Fibroblast of lung (primary cell): ENCODE measurements around the gene BCL2L14. TPM values are rescaled to one million over a fixed set of nuclear protein-coding genes. Genes with fewer than 3 reads are reported as not detected.

Source experiments
- DNase-seq, 2 donors: peaks; one replicate each; pipeline versions ENCODE4 v3.0.0 to v3.0.0-alpha.2; 2010; ENCODE audit warnings: low read depth in 2 of 2
- H2AFZ ChIP-seq: 2 replicates; pipeline ENCODE4 v1.5.1; 2012; ENCODE audit warnings: low read length, control low read depth, inconsistent platforms
- H3K27ac ChIP-seq: 2 replicates; pipeline ENCODE4 v1.5.1; 2011; ENCODE audit warnings: low read length, control low read depth; ENCODE audit not compliant: insufficient read depth
- H3K27me3 ChIP-seq: 2 replicates; pipeline ENCODE4 v1.5.1; 2011; ENCODE audit warnings: mild to moderate bottlenecking, low read length; ENCODE audit not compliant: control insufficient read depth, insufficient read depth
- H3K36me3 ChIP-seq: 2 replicates; pipeline ENCODE4 v1.5.1; 2011; ENCODE audit warnings: low read length; ENCODE audit not compliant: control insufficient read depth, insufficient read depth
- H3K4me1 ChIP-seq: 2 replicates; pipeline ENCODE4 v1.5.1; 2011; ENCODE audit warnings: low read length; ENCODE audit not compliant: control insufficient read depth, insufficient read depth; ENCODE audit errors: extremely low read depth
- H3K4me2 ChIP-seq: 2 replicates; pipeline ENCODE4 v1.5.1; 2011; ENCODE audit warnings: low read length, control low read depth; ENCODE audit not compliant: insufficient read depth; ENCODE audit errors: extremely low read depth
- H3K4me3 ChIP-seq, 4 experiments: fragments of 200-600 bp in 1 of 4; sonication (generic) in 1 of 4; replicated peaks in 1 of 4; 2 replicates each; pipeline ENCODE4 v1.5.1; 2011 to 2016; ENCODE audit warnings: low read length in 4 of 4, low read depth in 3 of 4, mild to moderate bottlenecking in 3 of 4, control low read depth in 2 of 4, inconsistent platforms in 1 of 4, mixed read lengths in 1 of 4; ENCODE audit not compliant: insufficient read depth in 1 of 4; ENCODE audit errors: control extremely low read depth in 1 of 4
- H3K79me2 ChIP-seq: 2 replicates; pipeline ENCODE4 v1.5.1; 2012; ENCODE audit warnings: mild to moderate bottlenecking, low read length, inconsistent platforms; ENCODE audit not compliant: control insufficient read depth, insufficient read depth
- H3K9ac ChIP-seq: 2 replicates; pipeline ENCODE4 v1.5.1; 2011; ENCODE audit warnings: mild to moderate bottlenecking, low read length, control low read depth; ENCODE audit not compliant: insufficient read depth
- H3K9me3 ChIP-seq: 2 replicates; pipeline ENCODE4 v1.5.1; 2012; ENCODE audit warnings: low read depth, low read length; ENCODE audit not compliant: control insufficient read depth, insufficient read depth
- H4K20me1 ChIP-seq: 2 replicates; pipeline ENCODE4 v1.5.1; 2011; ENCODE audit warnings: low read length; ENCODE audit not compliant: control insufficient read depth, insufficient read depth; ENCODE audit errors: extremely low read depth
- CTCF ChIP-seq, 2 donors: IDR thresholded peaks in 1 of 2; conservative IDR thresholded peaks in 1 of 2; 1 replicate in 1 of 2; 2 replicates in 1 of 2; pipeline ENCODE4 v1.5.1; 2011 to 2012; ENCODE audit warnings: low read length in 2 of 2, control low read depth in 1 of 2, inconsistent platforms in 1 of 2, low read depth in 1 of 2, mild to moderate bottlenecking in 1 of 2
- EZH2 ChIP-seq: IDR thresholded peaks from 2 replicates; pipeline ENCODE4 v1.5.1; 2012; ENCODE audit warnings: low read length, control low read depth, mild to moderate bottlenecking; ENCODE audit errors: missing control alignments
- polyA plus RNA-seq, 2 donors: library from polyadenylated mRNA; depleted of rRNA in 1 of 2; stranded (reverse) in 1 of 2; unstranded in 1 of 2; fragments of >200 nt; gene quantifications; 2 replicates each; pipeline ENCODE4 v1.2.1, GENCODE V29; 2011 to 2012; ENCODE audit warnings: missing spikeins in 1 of 2
- total RNA-seq: library from RNA; depleted of rRNA; stranded (reverse); fragments of >200 nt; gene quantifications from 2 replicates; pipeline ENCODE4 v1.2.1, GENCODE V29; 2014

BCL2L14 gene
- total and polyA plus RNA-seq, 2 donors (not counting 1 experiment from before 2014, with no cell fraction given), result not detected

- Histone ChIP-seq H4K20me1 (no peaks in the 10 kb centered on the region), H2AFZ (no peak overlapping the region), H3K27ac (no peak overlapping the region), H3K4me3 (no peak overlapping the region), H3K9ac (no peak overlapping the region), H3K4me1 (no peaks in the 10 kb centered on the region), H3K9me3 (no peaks in the 10 kb centered on the region), H3K79me2 (no peaks in the 10 kb centered on the region), H3K4me2 (no peak overlapping the region), H3K27me3 (no peaks in the 10 kb centered on the region), H3K36me3 (no peaks in the 10 kb centered on the region)
- TF ChIP-seq EZH2, result no peak
- TF ChIP-seq CTCF (conservative IDR thresholded peaks at IDR 0.05 in 1 of 2, IDR thresholded peaks at IDR 0.05 in 1 of 2; ENCODE audit: low read depth in 1 of 2, low read length in 2 of 2), result no peak
- DNase-seq, result no peak
These were observed 57.9 kb downstream of the BCL2L14 start for GRCh38 chr12:12128670-12129069.

- no peaks in the 10 kb centered on the region for H3K4me1 ChIP-seq
- no peaks in the 10 kb centered on the region for H4K20me1 ChIP-seq
- H3K27me3 ChIP-seq, result no peaks in the 10 kb centered on the region
- no peaks in the 10 kb centered on the region for H3K79me2 ChIP-seq
- H2AFZ ChIP-seq, result no peak overlapping the region
- TF ChIP-seq CTCF (conservative IDR thresholded peaks at IDR 0.05 in 1 of 2, IDR thresholded peaks at IDR 0.05 in 1 of 2; ENCODE audit: low read depth in 1 of 2, low read length in 2 of 2), result no peak
- no peak for TF ChIP-seq EZH2
- no peak overlapping the region for H3K4me2 ChIP-seq
- H3K36me3 ChIP-seq, result no peaks in the 10 kb centered on the region
- no peak overlapping the region for H3K27ac ChIP-seq
- H3K9ac ChIP-seq, result no peak overlapping the region
- DNase-seq, result no peak
- H3K4me3 ChIP-seq, result no peak overlapping the region
- H3K9me3 ChIP-seq, result no peaks in the 10 kb centered on the region
These were observed 62.5 kb downstream of the BCL2L14 start for GRCh38 chr12:12133259-12133658.

- Histone ChIP-seq H3K9ac (no peak overlapping the region), H3K4me3 (no peak overlapping the region), H3K27ac (no peak overlapping the region), H3K79me2 (no peaks in the 10 kb centered on the region), H3K36me3 (no peaks in the 10 kb centered on the region), H3K27me3 (no peaks in the 10 kb centered on the region), H2AFZ (no peak overlapping the region), H3K4me1 (no peaks in the 10 kb centered on the region), H3K9me3 (no peaks in the 10 kb centered on the region), H3K4me2 (no peak overlapping the region), H4K20me1 (no peaks in the 10 kb centered on the region)
- DNase-seq, result no peak
- TF ChIP-seq EZH2 (no peak), CTCF (conservative IDR thresholded peaks at IDR 0.05 in 1 of 2, IDR thresholded peaks at IDR 0.05 in 1 of 2; ENCODE audit: low read depth in 1 of 2, low read length in 2 of 2) (no peak)
These were observed 63.0 kb downstream of the BCL2L14 start for GRCh38 chr12:12133785-12134184.
